ENCODE measurements around the gene STAT3.
A peak's percentile ranks its signal among the peaks of the same experiment; 100 is the strongest.
"Not testable (repeated sequence)": the region's sequence is repeated elsewhere in the genome, so short reads cannot be mapped to it uniquely, and the experiment has no call there.

Gene STAT3

DNA sequence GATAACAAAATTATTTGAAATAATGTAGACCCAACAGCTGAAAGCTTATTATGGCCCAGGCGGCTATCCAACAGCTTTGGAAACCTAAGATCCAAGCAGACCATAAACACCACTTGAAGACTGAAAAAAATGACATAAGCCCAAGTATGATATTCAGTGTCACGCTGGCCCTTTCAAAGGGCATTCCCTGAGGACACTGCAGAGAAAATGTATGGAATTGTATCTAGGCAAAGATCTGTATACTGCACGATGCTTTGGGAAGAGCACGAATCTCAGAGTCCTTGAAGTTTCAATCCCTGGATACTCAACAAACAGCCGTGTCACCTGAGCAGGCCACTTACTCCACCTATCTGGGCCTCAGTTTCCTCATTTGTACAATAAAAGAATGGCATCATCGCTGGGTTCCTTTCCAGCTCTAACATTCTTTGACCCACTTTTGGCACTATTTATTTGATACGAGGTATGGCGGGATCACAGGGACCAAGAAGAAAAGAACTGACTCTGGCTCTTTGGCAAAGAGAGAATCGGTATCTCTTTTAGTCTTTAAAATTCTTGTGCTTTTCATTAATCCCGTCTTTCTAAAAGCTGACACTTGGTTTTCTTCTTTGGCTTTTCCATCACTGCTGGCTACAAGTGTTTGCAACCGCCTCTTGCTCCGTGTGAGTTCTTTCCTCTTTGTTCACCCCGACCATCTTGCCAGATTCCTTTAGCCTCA is 113.3 kb downstream of the STAT3 start:
- no peak for DNase-seq

DNA sequence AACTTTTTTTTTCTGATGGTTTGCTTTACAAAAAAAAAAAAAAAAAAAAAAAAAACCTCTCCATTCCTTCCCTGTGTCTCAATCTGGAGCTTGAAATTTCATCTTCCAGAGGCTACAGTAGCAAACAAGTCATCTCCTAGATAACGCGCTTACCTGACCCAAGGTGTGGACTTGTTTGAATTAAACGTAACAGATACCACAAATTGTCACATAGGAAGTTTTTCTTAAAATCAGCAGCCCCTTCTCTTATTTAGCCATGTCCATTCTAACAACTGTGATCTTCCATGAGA is 114.0 kb downstream of the STAT3 start:
- no peak for DNase-seq

GRCh38 chr17:42273474-42274252 is 114.6 kb downstream of the STAT3 start:
- no peak for DNase-seq

GRCh38 chr17:42272162-42272907 is 115.9 kb downstream of the STAT3 start:
- no peak for DNase-seq

GRCh38 chr17:42271779-42272035 is 116.5 kb downstream of the STAT3 start:
- DNase-seq, result no peak

- DNase-seq, result no peak
These were observed 117.0 kb downstream of the STAT3 start for GRCh38 chr17:42271006-42271778.

- no peak for DNase-seq
These were observed 117.6 kb downstream of the STAT3 start for GRCh38 chr17:42270596-42270995.

DNA sequence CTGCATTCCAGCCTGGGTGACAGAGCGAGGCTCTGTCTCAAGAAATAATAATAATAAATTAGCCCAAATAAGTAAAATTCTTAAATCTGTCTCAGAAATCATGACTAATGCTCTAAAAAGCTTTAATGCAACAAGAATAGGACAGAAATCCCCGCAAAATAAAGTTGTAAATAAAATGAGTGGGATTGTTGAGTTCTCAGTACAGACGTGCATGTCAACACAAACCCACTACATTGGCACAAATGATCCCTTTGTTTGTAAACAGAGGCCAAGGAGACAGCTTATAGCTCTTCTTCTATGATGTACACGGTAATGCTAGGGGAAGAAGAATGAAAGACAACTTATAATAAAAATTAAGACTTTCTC is 118.1 kb downstream of the STAT3 start:
- DNase-seq, result peak; percentile 60

GRCh38 chr17:42268236-42268635 is 120.0 kb downstream of the STAT3 start:
- no peak for DNase-seq

- DNase-seq, result peak; percentile 76
These were observed 121.1 kb downstream of the STAT3 start for GRCh38 chr17:42266918-42267766.

DNA sequence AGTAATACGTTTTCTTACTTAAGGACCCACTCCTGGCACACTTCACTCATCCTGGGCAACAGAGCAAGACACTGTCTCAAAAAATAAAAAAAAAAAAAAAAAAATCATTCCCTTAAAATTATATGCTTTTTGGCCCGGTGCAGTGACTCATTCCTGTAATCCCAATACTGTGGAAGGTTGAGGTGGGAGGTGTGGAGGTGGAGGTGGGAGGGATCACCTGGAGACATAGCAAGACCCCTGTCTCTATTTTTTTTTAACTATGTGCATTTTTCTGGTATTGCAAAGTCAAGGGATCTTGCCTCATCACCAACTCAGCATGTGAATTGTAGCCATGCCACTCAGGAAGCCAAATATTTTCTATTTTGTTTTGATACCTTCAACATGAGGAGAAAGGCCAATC is 121.8 kb downstream of the STAT3 start:
- no peak for DNase-seq

DNA sequence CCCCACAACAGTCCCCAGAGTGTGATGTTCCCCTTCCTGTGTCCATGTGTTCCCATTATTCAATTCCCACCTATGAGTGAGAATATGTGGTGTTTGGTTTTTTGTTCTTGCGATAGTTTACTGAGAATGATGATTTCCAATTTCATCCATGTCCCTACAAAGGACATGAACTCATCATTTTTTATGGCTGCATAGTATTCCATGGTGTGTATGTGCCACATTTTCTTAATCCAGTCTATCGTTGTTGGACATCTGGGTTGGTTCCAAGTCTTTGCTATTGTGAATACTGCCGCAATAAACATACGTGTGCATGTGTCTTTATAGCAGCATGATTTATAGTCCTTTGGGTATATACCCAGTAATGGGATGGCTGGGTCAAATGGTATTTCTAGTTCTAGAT is 123.9 kb downstream of the STAT3 start:
- DNase-seq, result not testable (repeated sequence)

All from fibroblast of skin of scalp (primary cell).